Pons (tissue), 1 donor: ENCODE data around the gene NUP98.
A peak's percentile ranks its signal among the peaks of the same experiment; 100 is the strongest.
"Not testable (repeated sequence)": the region's sequence is repeated elsewhere in the genome, so short reads cannot be mapped to it uniquely, and the experiment has no call there.

ENCODE experiments used
- DNase-seq: peaks from one replicate; pipeline ENCODE4 v3.0.0-alpha.2; 2016; ENCODE audit warnings: low spot score

Gene NUP98

GRCh38 chr11:3669742-3670183 lies 127.6 kb downstream of the NUP98 start:
- no peak for DNase-seq

- DNase-seq, result no peak
These were observed 128.2 kb downstream of the NUP98 start for GRCh38 chr11:3669128-3669527.

- DNase-seq, result no peak
These were observed 130.0 kb downstream of the NUP98 start for GRCh38 chr11:3667149-3668035.

- DNase-seq, result no peak
These were observed 131.3 kb downstream of the NUP98 start for GRCh38 chr11:3666023-3666530.

GRCh38 chr11:3665336-3666022 lies 131.9 kb downstream of the NUP98 start:
- no peak for DNase-seq

- no peak for DNase-seq
These were observed 133.2 kb downstream of the NUP98 start for GRCh38 chr11:3664032-3664630.

- no peak for DNase-seq
These were observed 134.5 kb downstream of the NUP98 start for GRCh38 chr11:3662856-3663255.

- DNase-seq, result no peak
These were observed 136.4 kb downstream of the NUP98 start for GRCh38 chr11:3660960-3661359.

- no peak for DNase-seq
These were observed 137.5 kb downstream of the NUP98 start for GRCh38 chr11:3659595-3660515.

GRCh38 chr11:3658252-3658651 lies 139.1 kb downstream of the NUP98 start:
- DNase-seq, result no peak

GRCh38 chr11:3657331-3657730 lies 140.0 kb downstream of the NUP98 start:
- DNase-seq, result not testable (repeated sequence)

- DNase-seq, result no peak
These were observed 141.8 kb downstream of the NUP98 start for GRCh38 chr11:3655547-3655946.

GRCh38 chr11:3652514-3652913 lies 144.8 kb downstream of the NUP98 start:
- not testable (repeated sequence) for DNase-seq

GRCh38 chr11:3649374-3649773 lies 148.0 kb downstream of the NUP98 start:
- DNase-seq, result not testable (repeated sequence)

- DNase-seq, result not testable (repeated sequence)
These were observed 148.5 kb downstream of the NUP98 start for GRCh38 chr11:3648843-3649242.

- DNase-seq, result no peak
These were observed 151.8 kb downstream of the NUP98 start for GRCh38 chr11:3645552-3645951.

- no peak for DNase-seq
These were observed 152.5 kb downstream of the NUP98 start, which contains the start of gene ART1 for GRCh38 chr11:3644817-3645235. ART1 (plus strand) TSS chr11:3645128; CDS start chr11:3659214, 14,086 bp downstream.

GRCh38 chr11:3643102-3643546 lies 154.2 kb downstream of the NUP98 start:
- not testable (repeated sequence) for DNase-seq

- DNase-seq, result peak; percentile 11
These were observed 155.0 kb downstream of the NUP98 start for GRCh38 chr11:3642071-3642951.

GRCh38 chr11:3641701-3642070 lies 155.7 kb downstream of the NUP98 start, which contains the start of gene ART5:
ART5 (minus strand) TSS chr11:3641992; CDS start chr11:3641862, 130 bp downstream.
- no peak for DNase-seq
